ENCODE data around the gene PDXP. TPM values are rescaled to one million over a fixed set of nuclear protein-coding genes. Genes with fewer than 3 reads are reported as not detected.

The PDXP gene
- 18.6 and 24.4 TPM in 2 replicates for total RNA-seq

DNA sequence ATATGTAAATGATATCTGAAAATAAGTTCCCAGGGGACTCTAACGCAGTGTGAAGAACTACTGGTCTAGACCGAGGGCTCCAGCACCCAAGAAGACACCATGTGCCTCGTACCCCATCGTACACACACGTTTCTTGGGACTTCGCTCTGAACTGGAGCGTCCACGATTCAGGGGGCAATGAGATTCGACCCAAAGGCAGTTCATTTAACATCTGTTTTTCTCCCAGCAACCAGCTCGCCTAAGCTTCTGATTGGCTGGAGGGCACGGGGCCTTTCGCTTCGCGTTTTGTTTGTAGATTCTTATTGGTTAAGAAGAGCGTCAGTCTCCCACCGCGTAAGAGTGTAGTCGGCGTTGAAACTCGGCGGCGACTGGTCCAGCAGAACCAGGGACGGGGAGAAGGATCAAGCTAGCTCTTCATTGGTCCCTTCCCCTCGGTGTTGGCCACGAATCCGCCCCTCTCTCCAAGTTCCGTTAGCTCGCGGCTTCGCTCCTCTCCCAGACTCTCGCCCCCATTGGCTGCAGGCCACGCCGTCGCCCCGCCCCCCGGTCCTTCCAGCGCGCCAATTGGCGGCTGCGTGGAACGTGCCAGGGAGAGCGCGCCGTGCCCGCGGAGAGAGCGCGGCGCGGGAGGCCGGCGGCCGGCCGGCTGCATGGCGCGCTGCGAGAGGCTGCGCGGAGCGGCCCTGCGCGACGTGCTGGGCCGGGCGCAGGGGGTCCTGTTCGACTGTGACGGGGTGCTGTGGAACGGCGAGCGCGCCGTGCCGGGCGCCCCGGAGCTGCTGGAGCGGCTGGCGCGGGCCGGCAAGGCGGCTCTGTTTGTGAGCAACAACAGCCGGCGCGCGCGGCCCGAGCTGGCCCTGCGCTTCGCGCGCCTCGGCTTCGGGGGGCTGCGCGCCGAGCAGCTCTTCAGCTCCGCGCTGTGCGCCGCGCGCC, at the start of gene PDXP:
Gene PDXP, plus strand, starts transcription at position 591 of the 933 bp plus-strand sequence. Its CDS starts 60 bp downstream, at position 651.

DNA sequence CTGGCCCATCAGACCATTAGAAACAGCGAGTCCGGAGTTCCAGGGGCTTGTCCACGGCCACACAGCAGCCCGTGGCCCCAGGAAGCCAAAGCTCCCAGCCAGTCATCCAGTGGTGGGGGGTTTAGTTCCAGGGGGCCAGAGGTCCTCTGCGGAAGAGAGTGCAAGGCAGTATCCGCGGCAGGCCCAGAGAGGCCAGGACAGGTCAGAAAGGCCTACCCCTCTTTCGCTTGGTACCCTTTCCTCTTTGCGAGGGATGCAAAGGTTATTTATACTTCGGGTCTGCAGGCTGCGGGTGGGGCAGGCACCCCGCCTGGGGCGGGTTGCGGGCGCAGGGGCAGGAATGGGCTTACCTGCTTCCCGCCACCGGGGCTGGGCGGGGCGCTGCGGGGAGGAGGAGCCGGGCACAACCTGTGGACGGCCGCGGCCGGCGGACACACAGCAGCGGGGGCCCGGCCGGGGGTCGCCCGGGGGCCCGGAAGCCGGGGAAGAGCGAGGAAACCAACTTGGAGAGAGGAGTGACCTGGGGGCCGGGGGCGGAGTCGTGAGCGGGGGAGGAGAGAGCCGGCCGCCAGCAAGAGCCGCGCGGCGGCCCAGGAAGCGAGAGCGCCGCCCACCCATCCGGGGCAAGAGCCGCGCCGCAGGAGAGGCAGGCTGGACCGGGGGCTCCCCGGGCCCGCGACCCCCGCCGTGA, 19.3 kb upstream of the PDXP start, which contains the start of gene SH3BP1:
Gene SH3BP1, plus strand, starts transcription at position 600 of the 691 bp plus-strand sequence. CDS start 119 bp downstream, outside the sequence.

DNA sequence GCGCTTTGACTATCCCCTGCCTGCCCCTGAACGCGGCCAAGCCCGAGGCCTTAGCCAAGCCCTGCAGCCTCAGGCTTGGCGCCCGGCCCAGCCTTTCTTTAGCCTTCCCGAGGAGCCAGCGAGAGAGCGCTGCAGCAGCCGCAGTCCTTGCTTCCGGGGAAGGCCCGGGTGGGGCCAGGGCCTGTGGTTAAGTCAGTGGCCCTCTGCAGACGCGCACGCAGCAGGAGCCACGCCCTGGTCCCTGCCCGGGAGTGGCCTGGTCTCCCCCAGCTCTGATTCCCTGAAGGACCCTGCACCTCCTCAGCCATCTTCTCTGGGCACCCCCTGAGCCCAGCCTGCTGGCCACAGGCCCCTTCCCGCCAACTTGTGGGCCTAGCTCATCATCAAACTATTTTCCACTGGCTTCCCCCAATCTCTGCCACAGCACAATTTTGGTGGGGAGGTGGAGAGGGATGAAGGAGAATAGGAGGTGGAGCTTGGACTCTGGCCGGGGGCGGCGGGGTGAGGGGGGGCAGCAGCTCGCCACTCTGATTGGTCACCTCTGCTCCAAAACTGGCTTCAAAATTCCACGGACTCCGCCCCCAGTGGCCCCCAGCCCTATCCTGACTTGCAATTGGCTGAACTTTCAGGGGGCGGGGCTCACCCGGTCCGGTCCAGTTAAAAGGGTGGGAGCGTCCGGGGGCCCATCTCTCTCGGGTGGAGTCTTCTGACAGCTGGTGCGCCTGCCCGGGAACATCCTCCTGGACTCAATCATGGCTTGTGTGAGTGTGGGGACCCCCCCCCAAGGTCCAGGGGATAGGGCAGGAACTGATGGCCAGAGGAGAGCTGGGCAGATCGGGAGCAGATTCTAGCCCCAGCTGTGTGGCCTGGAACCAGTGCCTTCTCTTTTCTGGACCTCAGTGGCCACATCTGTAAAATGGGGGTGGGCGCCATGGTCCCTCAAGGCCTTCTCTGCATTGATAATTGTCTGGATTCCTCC, 16.7 kb downstream of the PDXP start, which contains the start of gene LGALS1:
Gene LGALS1, plus strand, starts transcription at position 686 of the 979 bp plus-strand sequence. Its CDS starts 67 bp downstream, at position 753.

DNA sequence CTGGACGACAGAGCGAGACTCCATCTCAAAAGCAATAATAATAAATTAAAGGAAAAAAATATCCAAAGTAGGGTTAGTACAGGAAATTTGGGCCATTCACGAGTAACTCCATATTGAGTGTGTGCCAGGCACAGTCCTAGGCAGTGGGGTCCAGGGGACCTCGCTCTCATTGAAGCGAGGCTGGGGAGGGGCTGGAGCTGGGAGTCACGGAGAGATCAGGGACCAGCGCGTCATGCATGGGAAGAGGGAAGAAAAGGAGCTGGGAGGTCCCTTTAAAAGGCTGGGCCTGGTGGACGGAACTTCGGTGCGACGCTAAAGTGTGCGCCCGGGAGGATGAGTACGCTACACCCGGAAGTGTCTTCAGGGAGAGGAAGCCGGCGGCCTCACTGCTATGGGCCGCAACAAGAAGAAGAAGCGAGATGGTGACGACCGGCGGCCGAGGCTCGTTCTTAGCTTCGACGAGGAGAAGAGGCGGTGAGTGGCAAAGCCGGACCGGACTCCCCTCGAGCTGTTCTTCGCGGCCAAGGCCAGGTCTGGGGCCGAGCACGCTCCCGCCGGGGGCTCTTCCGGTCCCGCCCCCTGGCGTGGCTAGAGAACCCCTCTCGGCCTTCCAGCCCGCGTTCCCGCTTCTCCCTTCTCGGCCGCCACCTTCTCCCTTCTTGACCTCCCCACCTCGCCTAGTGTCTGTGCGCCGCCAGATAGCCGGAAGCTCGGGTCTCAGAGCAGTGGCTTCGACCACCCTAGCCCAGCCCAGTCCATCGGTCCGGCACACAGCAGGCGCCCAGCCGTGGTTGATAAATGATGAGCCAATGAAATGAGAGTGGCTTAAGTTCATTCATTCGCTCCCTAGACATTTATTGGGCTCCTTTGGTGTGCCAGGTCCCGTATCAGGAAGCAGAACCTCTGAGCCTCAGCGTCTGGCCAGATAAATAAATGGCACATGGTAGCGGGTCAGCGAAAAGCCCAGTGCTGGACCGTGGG, 27.8 kb downstream of the PDXP start, which contains the start of gene NOL12:
Gene NOL12, plus strand, starts transcription at position 342 of the 981 bp plus-strand sequence. Its CDS starts 50 bp downstream, at position 392.

GRCh38 chr22:37696657-37697537, 38.4 kb downstream of the PDXP start, which contains the start of gene TRIOBP:
Gene TRIOBP (plus strand): TSS chr22:37697048. CDS start chr22:37701366, 4,318 bp downstream.

Other genes starting within 250 kb of the PDXP start
- gene ELFN2, start 231.2 kb upstream of the PDXP start, total RNA-seq = 1.4 and 4.0 TPM in 2 replicates
- 1.9 TPM in 1 of 2 replicates, not detected in the other for gene MFNG, start 172.3 kb upstream of the PDXP start, total RNA-seq
- gene CARD10, start 139.3 kb upstream of the PDXP start, total RNA-seq = 3.4 and 15.0 TPM in 2 replicates
- gene CDC42EP1, start 98.2 kb upstream of the PDXP start, total RNA-seq = 58.1 and 61.1 TPM in 2 replicates
- gene LGALS2, start 78.6 kb upstream of the PDXP start, total RNA-seq = not detected in 2 replicates
- 29.4 and 35.7 TPM in 2 replicates for gene GGA1, start 49.9 kb upstream of the PDXP start, total RNA-seq
- 21.2 and 25.3 TPM in 2 replicates for gene SH3BP1, start 19.1 kb upstream of the PDXP start, total RNA-seq
- gene LGALS1, start 16.9 kb downstream of the PDXP start, total RNA-seq = 5,976 and 9,609 TPM in 2 replicates
- gene NOL12, start 27.6 kb downstream of the PDXP start, total RNA-seq = 15.0 and 23.2 TPM in 2 replicates
- 56.2 and 98.1 TPM in 2 replicates for gene TRIOBP, start 38.3 kb downstream of the PDXP start, total RNA-seq
- gene GCAT, start 149.2 kb downstream of the PDXP start, total RNA-seq = 20.2 and 35.9 TPM in 2 replicates
- not detected in 2 replicates for gene GALR3, start 164.7 kb downstream of the PDXP start, total RNA-seq
- gene ANKRD54, start 185.6 kb downstream of the PDXP start, total RNA-seq = 30.6 and 47.8 TPM in 2 replicates
- gene EIF3L, start 190.7 kb downstream of the PDXP start, total RNA-seq = 467 and 631 TPM in 2 replicates
- gene MICALL1, start 247.6 kb downstream of the PDXP start, total RNA-seq = 10.7 and 21.2 TPM in 2 replicates